ENCODE results near the gene CDKN3.
"Not testable (repeated sequence)": the region's sequence is repeated elsewhere in the genome, so short reads cannot be mapped to it uniquely, and the experiment has no call there.

The CDKN3 gene

DNA sequence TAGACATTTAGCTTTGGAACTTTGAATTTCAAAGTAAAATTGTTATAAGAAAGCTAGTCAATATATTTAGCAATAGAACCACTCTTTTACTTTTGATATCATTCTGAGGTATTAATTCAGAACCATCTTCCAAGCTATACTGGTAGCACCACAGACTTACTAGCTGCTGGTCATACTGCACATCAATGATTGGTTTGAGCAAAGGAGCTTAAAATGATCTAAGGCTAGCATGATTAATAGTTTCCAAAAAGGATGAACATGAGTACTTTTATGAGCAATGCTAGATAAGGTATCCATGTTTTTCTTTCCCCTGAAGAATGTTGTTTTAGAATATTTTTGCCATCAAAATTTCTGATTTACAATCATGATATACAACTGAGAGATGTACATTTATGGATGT, 27.2 kb downstream of the CDKN3 start:
- no peak for DNase-seq (ENCODE audit: low read depth in 2 of 2, low spot score in 1 of 2)

DNA sequence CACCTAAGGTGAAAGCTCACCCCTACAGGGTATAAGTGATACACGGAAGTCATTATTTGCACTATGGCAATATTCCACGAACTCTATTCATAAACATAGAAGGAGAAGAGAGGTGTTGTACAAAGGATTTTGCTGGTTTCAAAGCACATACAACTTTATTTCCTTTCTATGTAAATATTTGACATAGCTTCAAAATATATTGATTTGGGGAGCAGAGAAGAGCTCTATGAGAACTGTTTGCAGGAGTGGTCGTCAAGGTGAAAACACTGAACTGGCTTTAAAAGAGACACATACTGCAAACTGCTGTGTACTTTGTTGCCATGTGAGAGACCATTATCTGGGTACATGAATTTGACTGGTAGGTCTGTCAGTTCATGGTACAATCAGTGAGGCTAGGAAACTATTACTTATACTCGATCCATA, 27.7 kb downstream of the CDKN3 start:
- no peak for DNase-seq (ENCODE audit: low read depth in 2 of 2, low spot score in 1 of 2)

DNA sequence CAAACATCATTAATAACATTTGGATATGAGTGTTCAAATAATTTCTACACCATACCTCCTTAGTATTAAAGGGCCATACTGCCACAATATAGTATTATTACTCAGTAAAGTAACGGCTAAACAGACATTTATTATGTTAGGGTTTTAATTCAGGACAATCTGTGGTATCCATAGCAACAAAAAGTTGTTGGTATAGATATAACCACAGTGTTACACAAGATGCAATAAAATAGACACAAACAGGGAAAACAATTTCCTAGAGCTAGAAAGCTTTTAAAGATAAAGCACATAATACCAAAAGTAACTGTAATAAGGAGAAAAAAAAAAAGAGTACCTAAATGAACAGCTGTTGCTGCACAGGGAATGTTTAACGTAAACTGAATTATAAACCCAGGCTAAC, 28.3 kb downstream of the CDKN3 start:
- DNase-seq (ENCODE audit: low read depth in 2 of 2, low spot score in 1 of 2) = no peak

DNA sequence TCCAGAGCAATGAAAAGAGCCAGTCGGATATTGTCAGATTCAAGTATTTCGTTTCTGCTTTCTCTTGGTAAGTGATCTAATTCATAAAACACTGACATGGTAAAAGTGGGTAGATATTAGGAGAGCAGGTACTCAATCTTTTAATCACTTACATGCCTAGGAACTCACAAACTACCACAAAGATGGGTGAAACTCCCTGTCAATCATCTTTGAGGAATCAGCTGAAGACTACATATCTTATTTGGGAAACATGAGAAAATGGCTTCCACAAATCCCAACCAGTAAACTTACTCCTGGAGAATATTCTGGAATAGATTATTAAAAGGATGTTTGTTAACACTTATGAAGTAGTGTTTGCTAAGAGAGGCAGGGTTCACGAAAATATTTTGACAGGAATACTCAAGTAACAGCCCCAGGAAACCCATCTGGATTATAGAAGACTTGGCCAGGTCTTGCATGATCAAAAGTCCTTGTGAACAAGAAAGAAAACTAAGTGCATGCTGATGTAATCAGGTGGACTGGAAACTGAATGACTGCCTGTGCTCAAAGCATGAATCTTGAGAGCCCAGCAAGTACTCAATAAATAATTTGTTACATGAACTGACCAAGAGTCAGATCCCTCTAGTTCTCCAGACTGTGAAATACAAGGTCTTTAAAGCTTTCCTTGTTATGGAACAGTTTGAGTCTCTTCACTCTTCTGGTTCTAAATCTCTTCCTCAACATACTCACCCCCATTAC, 28.9 kb downstream of the CDKN3 start:
- DNase-seq (ENCODE audit: low read depth in 2 of 2, low spot score in 1 of 2) = no peak

DNA sequence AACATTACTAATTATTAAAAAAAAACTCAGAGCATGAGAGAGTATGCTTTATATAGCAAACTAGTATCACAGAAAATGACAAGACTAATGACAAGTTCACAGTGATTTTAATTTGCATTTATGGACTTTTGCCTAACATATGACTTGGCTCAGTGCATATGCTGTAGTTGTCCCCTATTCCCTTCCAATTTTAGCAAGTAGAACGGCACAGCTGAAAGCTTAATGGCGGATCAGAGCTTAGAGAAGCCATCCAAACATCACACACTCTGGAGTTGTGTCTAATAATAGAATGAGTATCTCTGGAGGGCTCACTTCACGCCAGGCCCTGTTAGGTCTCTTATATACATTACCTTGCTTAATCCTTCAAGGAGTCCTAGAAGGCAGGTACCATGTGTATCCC, 31.1 kb downstream of the CDKN3 start:
- no peak for DNase-seq (ENCODE audit: low read depth in 2 of 2, low spot score in 1 of 2)

DNA sequence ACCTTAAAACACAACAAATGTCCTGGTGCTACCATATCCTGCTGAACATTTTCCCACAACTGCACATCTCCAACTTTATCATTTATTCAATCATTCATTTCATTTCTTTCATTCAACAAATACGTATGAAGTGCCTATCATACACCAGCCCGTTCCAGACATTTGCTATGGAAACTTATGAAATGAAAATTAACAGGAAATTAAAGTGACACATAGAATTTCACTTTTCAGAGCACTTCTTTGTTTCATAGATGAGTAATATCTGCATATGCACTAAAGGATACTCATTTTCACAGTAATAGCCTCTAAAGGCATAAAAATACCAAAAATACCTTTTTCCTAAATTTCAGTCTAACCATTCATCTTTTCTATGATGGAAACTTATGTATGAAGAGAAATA, 31.7 kb downstream of the CDKN3 start:
- no peak for DNase-seq (ENCODE audit: low read depth in 2 of 2, low spot score in 1 of 2)

DNA sequence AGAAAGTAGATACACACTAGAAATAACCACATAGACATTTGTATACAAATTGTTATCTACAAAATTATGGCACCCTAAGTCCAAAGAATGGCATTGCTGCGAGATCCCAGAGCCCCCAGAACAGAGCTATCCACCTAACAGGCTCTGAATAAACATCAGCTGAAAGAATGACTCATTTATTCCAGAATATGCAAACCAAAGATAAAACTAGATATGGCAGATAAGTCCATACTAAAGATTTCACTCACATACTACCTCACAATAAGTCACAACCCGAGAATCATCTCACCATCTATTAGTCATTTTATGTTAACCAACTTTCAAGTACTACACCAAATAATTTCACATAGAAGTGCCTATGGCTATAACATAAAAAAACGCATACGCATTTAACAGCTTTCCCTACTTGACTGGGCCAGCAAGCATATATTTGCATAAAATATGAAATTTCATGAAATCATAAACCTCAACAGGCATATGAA, 38.7 kb downstream of the CDKN3 start:
- DNase-seq (ENCODE audit: low read depth in 2 of 2, low spot score in 1 of 2) = no peak

DNA sequence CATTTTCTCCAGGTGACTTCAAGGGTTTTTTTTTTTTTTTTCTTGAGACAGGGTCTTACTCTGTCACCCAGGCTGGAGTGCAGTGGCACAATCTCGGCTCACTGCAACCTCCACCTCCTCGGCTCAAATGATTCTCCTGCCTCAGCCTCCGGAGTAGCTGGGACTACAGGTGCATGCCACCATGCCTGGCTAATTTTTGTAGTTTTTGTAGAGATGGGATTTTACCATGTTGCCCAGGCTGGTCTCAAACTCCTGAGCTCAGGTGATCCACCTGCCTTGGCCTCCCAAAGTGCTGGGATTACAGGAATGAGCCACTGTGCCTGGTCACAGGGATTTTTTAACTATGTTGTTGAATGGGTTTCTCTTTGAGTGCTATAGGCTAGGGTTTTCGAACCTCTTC, 41.1 kb downstream of the CDKN3 start:
- not testable (repeated sequence) for DNase-seq (ENCODE audit: low read depth in 2 of 2, low spot score in 1 of 2)

DNA sequence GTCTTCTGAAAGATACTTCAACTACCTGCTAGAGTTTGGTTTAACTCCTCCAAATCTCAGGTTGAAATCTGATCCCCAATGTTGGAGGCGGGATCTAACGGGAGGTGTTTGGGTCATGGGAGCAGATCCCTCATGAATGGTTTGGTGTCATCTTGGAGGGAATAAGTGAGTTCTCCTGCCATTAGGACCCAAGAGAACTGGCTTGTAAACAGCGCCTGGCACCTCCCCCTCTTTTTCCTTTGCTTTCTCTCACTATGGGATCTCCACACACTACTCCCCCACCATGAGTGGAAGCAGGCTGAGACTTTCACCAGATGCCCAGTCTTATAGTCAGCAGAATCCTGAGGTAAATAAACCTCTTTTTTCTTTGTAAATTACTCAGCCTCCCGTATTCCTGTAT, 41.9 kb downstream of the CDKN3 start:
- DNase-seq (ENCODE audit: low read depth in 2 of 2, low spot score in 1 of 2) = no peak

DNA sequence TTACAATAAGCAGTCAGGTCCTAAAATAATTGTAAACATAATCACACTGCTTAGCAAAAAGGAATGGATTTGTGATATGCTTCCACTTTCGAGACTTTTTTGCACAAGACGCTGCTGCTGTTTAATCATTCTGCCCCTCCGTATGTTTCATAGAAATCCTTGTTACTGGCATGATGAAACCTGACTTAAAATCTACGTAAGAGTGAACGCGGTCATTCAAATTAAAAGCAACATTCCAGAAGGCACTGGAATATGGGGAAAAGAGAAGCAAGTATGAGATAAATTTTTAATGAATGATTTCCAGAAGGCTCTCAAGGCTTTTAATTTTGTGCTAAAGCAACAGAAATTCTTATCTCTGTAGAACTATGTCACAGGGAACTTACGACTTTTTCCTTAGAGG, 43.2 kb downstream of the CDKN3 start:
- no peak for DNase-seq (ENCODE audit: low read depth in 2 of 2, low spot score in 1 of 2)

DNA sequence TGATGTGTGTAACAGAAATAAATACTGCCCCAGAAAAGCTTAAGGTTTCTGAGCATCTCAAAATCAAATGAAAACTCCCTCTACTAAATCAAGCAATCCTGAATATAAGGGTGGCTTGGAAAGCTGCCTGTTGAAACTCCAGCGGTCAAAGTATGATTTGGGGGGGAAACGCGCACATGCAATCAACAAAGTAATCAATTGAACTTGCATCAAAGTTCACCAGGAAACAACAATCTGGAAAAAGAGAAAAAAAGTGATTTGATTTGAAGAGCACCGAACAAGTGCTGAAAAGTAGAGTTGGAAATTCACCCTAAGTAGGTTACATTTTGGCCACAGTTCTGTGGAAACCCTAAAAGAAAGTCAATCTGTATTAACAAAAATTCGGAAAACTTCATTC, 43.7 kb downstream of the CDKN3 start:
- DNase-seq (ENCODE audit: low read depth in 2 of 2, low spot score in 1 of 2) = no peak

DNA sequence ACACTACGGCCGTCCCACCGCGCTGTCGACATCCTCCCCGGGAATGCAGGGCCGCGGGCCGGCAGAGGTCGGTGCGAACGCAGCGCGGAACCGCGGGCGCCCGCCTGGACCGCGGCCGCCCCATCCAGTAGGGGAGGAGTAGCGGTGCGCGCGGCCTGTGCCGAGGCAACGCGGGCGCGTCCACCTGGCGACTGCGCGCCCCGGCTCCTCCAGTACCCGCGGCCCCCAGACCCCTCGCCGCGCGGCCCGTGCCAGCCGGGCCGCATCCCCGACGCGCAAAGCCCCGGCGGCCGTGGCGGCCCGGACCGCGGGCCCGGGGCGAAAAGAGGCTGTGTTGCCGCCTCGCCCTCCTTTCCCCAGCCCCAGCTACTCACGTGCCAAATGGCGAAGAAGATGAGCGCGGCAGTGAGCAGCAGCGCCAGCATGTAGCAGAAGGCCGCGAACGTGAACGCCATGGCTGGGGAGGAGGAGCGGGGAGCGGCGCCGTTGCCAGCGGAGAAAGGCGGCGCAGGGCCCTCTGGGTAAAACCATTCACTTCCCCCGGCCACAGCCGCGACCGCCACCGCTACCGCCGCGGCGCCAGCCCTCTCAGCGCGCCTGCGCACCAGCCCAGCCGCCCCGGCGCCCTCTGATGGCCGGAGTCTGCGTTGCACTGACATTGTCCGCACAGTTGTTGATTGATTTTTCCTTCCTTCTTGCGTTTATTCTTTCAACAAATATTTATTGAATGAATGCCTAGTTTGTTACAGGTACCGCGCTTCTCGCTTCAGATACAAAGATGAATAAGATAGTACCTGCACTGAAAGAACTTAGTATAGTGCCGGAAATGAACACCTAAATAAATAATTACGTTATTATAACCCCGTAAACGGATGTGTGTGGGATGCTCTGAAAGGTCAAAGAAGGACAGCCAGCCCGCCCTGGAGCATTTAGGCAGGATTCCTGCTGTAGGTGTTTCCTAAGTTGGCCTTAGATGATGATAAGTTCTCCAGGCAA, 44.4 kb downstream of the CDKN3 start, which contains the start of gene CNIH1:
CNIH1 (minus strand) TSS at position 502 of the 996 bp plus-strand sequence; CDS start at position 455, 47 bp downstream.
- peak; percentile 84 to 90 for DNase-seq (ENCODE audit: low read depth in 2 of 2, low spot score in 1 of 2)

DNA sequence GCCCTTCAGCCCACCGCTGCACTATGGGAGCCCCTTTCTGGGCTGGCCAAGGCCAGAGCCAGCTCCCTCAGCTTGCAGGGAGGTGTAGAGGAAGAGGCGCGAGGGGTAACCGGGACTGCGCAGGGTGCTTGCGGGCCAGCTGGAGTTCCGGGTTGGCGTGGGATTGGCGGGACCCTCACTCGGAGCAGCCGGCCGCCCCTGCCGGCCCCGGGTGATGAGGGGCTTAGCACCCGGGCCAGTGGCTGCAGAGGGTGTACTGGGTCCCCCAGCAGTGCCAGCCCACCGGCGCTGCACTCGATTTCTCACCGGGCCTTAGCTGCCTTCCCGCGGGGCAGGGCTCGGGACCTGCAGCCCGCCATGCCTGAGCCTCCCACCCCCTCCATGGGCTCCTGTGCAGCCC, 46.2 kb downstream of the CDKN3 start:
- DNase-seq (ENCODE audit: low read depth in 2 of 2, low spot score in 1 of 2) = not testable (repeated sequence)

DNA sequence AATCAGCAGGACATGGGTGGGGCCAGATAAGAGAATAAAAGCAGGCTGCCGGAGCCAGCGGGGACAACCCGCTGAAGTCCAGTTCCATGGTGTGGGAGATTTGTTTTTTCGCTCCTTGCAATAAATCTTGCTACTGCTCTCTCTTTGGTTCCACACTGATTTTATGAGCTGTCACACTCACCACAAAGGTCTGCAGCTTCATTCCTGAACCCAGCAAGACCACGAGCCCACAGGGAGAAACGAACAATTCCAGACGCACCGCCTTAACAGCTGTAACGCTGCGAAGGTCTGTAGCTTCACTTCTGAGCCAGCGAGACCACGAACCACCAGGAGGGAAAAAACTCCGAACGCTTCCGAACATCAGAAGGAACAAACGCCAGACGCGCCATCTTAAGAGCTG, 47.2 kb downstream of the CDKN3 start:
- no peak for DNase-seq (ENCODE audit: low read depth in 2 of 2, low spot score in 1 of 2)

DNA sequence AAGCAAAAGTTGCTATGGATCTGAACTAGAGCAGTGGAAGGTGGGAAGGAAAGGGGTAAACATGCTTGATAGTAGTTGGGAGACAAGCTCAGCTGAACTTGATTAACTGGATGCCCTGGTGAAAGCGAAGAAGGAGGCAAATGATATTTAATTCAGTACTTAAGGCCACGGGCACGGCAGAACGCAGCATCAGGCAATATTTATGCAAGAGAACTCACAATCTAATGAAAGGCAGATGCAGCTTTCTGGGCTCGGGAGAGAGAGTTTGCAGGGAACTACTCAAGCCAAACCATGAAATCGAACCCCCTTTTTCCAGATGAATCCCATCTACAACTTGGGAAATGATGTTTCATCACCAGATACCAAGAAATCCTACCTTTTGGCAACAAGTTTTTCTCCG, 47.9 kb downstream of the CDKN3 start:
- DNase-seq (ENCODE audit: low read depth in 2 of 2, low spot score in 1 of 2) = no peak

DNA sequence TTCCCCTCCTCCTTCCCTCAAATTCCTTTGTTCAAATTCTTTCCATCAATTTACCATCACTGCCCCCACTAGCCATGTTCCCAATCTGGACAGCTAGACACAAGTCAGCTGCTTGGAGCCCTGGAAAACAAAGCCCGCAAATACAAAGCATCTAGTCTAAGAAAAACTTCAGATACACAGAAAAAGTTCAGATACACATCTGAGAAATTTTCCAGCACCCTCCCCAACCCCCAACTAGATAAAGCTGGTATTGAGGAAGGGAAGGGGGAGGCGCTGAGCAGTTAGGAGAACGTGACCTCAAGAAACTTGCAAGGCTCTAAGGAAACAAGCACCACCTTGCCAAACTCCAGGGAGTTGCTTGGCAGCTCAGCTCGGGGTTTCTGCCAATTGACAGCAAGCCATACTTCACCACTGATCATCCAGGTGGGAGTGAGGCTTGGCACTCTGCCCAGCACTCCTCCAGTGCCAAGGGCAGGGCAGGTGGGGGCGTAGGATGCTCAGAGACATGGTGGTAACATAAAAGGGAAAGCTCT, 49.4 kb downstream of the CDKN3 start:
- DNase-seq (ENCODE audit: low read depth in 2 of 2, low spot score in 1 of 2) = no peak

DNA sequence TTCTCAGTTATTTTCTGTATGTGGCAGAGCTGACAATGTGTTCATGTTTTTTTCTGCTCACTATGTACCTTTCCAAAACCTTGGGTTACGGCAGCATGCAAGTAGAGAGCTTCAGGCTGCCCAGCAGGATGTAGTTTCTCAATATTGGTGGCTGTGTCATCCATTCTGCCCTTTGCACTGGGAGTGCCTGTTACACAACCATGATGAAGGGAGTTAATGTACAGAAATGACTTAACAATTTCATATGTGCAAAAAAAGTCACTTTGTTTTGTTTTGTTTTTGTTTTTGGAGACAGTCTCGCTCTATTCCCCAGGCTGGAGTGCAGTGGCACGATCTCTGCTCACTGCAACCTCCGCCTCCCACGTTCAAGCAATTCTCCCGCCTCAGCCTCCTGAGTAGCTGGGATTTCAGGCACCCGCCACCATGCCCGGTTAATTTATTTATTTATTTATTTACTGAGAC, 50.5 kb downstream of the CDKN3 start:
- DNase-seq (ENCODE audit: low read depth in 2 of 2, low spot score in 1 of 2) = no peak

DNA sequence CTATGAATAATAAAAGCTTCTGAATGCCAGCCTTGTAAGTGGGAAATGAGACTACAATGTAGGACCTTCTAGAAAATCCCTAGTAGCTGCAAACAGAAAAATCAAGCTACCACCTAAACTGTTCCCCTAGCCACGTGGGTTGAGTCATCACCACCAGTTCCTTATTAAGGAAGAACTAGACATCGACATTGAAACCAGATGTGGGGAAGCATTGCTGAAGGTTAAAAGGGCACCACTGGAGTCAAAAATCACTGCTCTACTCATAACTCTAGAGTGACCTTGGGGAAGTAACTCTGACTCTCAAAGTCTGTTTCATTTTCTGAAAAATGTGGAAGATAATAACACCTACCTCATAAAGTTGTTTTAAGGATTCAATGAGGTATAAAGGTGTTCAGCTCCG, 53.7 kb downstream of the CDKN3 start:
- DNase-seq (ENCODE audit: low read depth in 2 of 2, low spot score in 1 of 2) = no peak

DNA sequence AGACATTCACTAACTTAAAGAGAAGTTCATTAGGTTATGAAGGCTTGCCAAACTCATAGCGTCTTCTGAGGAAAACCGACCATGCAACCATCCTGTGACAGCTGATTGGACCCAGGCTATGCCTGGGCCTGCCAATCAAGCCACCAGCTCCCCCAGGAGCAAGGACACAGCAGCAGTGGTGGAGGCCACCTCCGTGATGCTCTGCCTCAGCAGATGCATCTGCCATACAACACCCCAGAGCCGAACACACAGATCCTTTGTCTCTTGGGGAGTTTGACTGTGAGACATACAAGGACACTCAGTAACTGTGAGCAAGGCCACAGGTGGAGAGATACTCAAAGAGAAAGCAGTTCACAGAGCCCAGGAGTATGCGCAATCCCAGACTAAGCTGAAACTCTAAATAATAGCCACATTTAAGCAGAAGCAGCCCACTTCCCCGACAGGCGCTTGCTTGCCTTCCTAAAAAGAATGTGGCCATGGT, 54.4 kb downstream of the CDKN3 start:
- DNase-seq (ENCODE audit: low read depth in 2 of 2, low spot score in 1 of 2) = no peak

DNA sequence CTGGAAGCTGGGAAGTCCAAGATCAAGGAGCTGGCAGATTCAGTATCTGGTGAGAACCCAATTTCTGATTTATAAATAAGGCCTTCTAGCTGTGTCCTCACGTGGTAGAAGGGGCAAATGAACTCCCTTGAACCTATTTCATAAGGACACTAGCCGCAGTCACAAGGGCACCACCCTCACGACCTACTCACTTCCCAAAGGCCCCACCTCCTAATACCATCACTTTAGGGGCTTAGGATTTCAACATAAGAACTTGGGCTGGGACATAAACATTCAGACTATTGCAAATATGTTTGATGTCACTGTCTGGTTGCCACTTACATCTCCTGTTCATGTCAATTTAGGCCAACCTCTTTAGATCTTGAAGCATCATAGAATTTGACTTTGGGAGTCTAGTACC, 55.2 kb downstream of the CDKN3 start:
- DNase-seq (ENCODE audit: low read depth in 2 of 2, low spot score in 1 of 2) = no peak

DNA sequence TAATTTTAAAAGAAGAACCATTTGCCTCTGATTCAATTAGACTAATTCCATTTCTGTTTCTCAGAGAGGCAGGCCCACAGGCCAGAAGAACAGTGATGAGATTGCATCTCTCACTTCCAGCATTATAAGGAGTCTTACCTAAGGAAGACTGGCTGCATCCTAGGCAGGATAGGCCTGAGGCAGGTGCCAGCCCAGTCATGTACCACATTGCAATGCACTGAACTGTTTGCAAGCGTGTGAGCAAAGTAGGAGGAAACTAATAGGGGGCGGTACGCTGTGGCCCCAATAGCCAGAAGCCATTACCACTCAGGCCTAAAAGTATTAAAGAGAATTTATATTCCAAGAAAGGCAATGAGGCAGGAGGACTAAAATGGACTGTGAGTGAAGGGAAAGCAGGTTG, 56.4 kb downstream of the CDKN3 start:
- DNase-seq (ENCODE audit: low read depth in 2 of 2, low spot score in 1 of 2) = no peak
